ENCODE data around the gene SIPA1L3. TPM values are rescaled to one million over a fixed set of nuclear protein-coding genes. Genes with fewer than 3 reads are reported as not detected.
A peak's percentile ranks its signal among the peaks of the same experiment; 100 is the strongest.

Gene SIPA1L3
- total RNA-seq, 1 experiment from 2014 or later, result 66.3 TPM

DNA sequence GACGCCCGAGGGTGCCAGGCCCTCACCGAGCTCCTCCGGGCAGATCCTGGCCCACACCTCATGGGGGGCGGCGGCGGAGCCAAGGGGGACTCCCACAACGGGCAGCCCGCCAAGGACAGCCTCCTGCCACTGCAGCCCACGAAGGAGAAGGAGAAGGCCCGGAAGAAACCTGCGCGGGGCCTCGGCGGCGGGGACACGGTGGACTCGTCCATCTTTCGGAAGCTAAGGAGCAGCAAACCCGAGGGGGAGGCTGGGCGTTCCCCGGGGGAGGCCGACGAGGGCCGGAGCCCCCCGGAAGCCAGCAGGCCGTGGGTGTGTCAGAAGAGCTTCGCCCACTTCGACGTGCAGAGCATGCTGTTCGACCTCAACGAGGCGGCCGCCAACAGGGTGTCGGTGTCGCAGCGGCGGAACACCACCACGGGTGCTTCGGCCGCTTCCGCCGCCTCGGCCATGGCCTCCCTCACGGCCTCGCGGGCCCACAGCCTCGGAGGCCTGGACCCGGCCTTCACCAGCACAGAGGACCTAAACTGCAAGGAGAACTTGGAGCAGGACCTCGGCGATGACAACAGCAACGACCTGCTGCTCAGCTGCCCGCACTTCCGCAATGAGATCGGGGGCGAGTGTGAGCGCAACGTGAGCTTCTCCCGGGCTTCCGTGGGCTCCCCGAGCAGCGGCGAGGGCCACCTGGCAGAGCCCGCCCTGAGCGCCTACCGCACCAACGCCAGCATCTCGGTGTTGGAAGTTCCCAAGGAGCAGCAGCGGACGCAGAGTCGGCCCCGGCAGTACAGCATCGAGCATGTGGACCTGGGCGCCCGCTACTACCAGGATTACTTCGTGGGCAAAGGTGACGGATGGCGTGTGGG lies 175.5 kb downstream of the SIPA1L3 start:
- H3K27ac ChIP-seq (ENCODE audit: low read length), result no peak overlapping the region
- POLR2A ChIA-PET, result interaction anchor here (0.5 kb wide), 1 partner anchor 28 kb away, joined by 6 read pairs; no protein-coding TSS in a partner anchor
- TF ChIP-seq TCF7L2 (IDR thresholded peaks at IDR 0.05; ENCODE audit: low read depth, low read length) (no peak), POLR2AphosphoS5 (IDR thresholded peaks at IDR 0.05; ENCODE audit: low read depth, low read length) (no peak), REST (IDR thresholded peaks at IDR 0.05; ENCODE audit: insufficient read depth in 1 of 2, low read depth in 2 of 2, low read length in 1 of 2) (no peak), SIN3A (IDR thresholded peaks at IDR 0.05; ENCODE audit: borderline replicate concordance, insufficient read depth, low read depth, low read length) (no peak), CTCF (IDR thresholded peaks at IDR 0.05) (no peak)
- no peak for DNase-seq (ENCODE audit: low read depth, low spot score)
- in situ Hi-C loops (cut with HindIII; ENCODE audit: low pct_unique_long_range_greater_than_20kb, low sequenced_read_pairs) (no loop called here), intact Hi-C loops (cut with micrococcal nuclease; ENCODE audit: unreplicated experiment) (no loop called here)
- CTCF ChIA-PET, result no interaction called here
- BruUV-seq (replicated peaks), result TSS peak; percentile 47
- H3K27me3 ChIP-seq (ENCODE audit: control insufficient read depth, insufficient read depth, low read length), result no peaks in the 10 kb centered on the region
- H3K9me3 ChIP-seq (ENCODE audit: control insufficient read depth, insufficient read depth, low read depth, low read length), result no peaks in the 10 kb centered on the region
- no peak overlapping the region for H3K4me3 ChIP-seq (ENCODE audit: low read depth in 2 of 2, low read length in 2 of 2)
- ATAC-seq, result no peak
- no peaks in the 10 kb centered on the region for H3K36me3 ChIP-seq (ENCODE audit: control insufficient read depth, insufficient read depth, low read length)
- peaks cover 14% of the 10 kb centered on the region for H3K4me1 ChIP-seq (ENCODE audit: control insufficient read depth, insufficient read depth, low read length)

- ChIA-PET CTCF (interaction anchor here (0.6 kb wide), 1 partner anchor 93 kb away, joined by 4 read pairs; no protein-coding TSS in a partner anchor), POLR2A (interaction anchor here (0.6 to 0.7 kb wide), 5 partner anchors 10 to 1886 kb away, joined by 6 to 13 read pairs (median 6); no protein-coding TSS in a partner anchor)
- TF ChIP-seq REST (IDR thresholded peaks at IDR 0.05; ENCODE audit: insufficient read depth in 1 of 2, low read depth in 2 of 2, low read length in 1 of 2), result no peak
- no peak overlapping the region for H3K4me3 ChIP-seq (ENCODE audit: low read depth in 2 of 2, low read length in 2 of 2)
- no peak for ATAC-seq
- no TSS peak for BruUV-seq (replicated peaks)
- DNase-seq (ENCODE audit: low read depth, low spot score), result no peak
- no peak overlapping the region for H3K27ac ChIP-seq (ENCODE audit: low read length)
- intact Hi-C loops (cut with micrococcal nuclease; ENCODE audit: unreplicated experiment) (no loop called here), in situ Hi-C loops (cut with HindIII; ENCODE audit: low pct_unique_long_range_greater_than_20kb, low sequenced_read_pairs) (no loop called here)
- H3K4me1 ChIP-seq (ENCODE audit: control insufficient read depth, insufficient read depth, low read length), result peaks cover 14% of the 10 kb centered on the region
- no peaks in the 10 kb centered on the region for H3K27me3 ChIP-seq (ENCODE audit: control insufficient read depth, insufficient read depth, low read length)
- H3K36me3 ChIP-seq (ENCODE audit: control insufficient read depth, insufficient read depth, low read length), result no peaks in the 10 kb centered on the region
- H3K9me3 ChIP-seq (ENCODE audit: control insufficient read depth, insufficient read depth, low read depth, low read length), result no peaks in the 10 kb centered on the region
Measured at GRCh38 chr19:38084196-38084595, 177.2 kb downstream of the SIPA1L3 start.

Data from Panc1 (cell line).